MM.1S (cell line): Measurements from ENCODE around the gene GBGT1.

ENCODE experiments used
- EZH2 ChIP-seq: fragments of 300-600 bp; sonication (generic); optimal IDR thresholded peaks from 2 replicates; pipeline ENCODE3; 2017; ENCODE audit warnings: low read depth, mild to moderate bottlenecking, antibody characterized with exemption, low read length, mixed read lengths
- EZH2phosphoT487 ChIP-seq: fragments of 300-600 bp; sonication (generic); IDR thresholded peaks from 2 replicates; pipeline ENCODE4 v1.6.1; 2018; ENCODE audit warnings: antibody characterized with exemption, low read length
- TF ChIP-seq, protein P1 (sequence below): fragments of 300-600 bp; sonication (generic); IDR thresholded peaks from 2 replicates; pipeline ENCODE4 v1.5.1; 2016; ENCODE audit warnings: antibody characterized with exemption, low read length, mixed read lengths

- TF ChIP-seq EZH2phosphoT487 (no peak), EZH2 (no peak)
- TF ChIP-seq, protein P1, sequence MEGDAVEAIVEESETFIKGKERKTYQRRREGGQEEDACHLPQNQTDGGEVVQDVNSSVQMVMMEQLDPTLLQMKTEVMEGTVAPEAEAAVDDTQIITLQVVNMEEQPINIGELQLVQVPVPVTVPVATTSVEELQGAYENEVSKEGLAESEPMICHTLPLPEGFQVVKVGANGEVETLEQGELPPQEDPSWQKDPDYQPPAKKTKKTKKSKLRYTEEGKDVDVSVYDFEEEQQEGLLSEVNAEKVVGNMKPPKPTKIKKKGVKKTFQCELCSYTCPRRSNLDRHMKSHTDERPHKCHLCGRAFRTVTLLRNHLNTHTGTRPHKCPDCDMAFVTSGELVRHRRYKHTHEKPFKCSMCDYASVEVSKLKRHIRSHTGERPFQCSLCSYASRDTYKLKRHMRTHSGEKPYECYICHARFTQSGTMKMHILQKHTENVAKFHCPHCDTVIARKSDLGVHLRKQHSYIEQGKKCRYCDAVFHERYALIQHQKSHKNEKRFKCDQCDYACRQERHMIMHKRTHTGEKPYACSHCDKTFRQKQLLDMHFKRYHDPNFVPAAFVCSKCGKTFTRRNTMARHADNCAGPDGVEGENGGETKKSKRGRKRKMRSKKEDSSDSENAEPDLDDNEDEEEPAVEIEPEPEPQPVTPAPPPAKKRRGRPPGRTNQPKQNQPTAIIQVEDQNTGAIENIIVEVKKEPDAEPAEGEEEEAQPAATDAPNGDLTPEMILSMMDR = peak; percentile 98
Observed at GRCh38 chr9:133144142-133144903, 19.4 kb downstream of the GBGT1 start.
